ENCODE data around the gene NRP2. TPM values are rescaled to one million over a fixed set of nuclear protein-coding genes. Genes with fewer than 3 reads are reported as not detected.

The NRP2 gene
- total RNA-seq, 3 donors from 2014 or later = 18.4 to 32.0 (median 23.9) TPM

- Histone ChIP-seq H3K4me1 (no peaks in the 10 kb centered on the region), H3K27me3 (no peaks in the 10 kb centered on the region), H3K36me3 (no peaks in the 10 kb centered on the region), H3K4me3 (no peak overlapping the region), H3K9me3 (no peaks in the 10 kb centered on the region), H3K27ac (no peak overlapping the region)
- no peak for DNase-seq (ENCODE audit: low spot score in 2 of 2)
- no peak for TF ChIP-seq POLR2AphosphoS5 (IDR thresholded peaks at IDR 0.05)
- TF ChIP-seq POLR2A (IDR thresholded peaks at IDR 0.05) = no peak
- TF ChIP-seq CTCF (IDR thresholded peaks at IDR 0.05) = no peak
- intact Hi-C loops (cut with DNase I; ENCODE audit: low total_unique reads) = no loop called here
Observed at GRCh38 chr2:205658068-205658467, 24.2 kb upstream of the NRP2 start.

- Histone ChIP-seq H3K4me1 (no peaks in the 10 kb centered on the region), H3K4me3 (no peak overlapping the region), H3K27me3 (no peaks in the 10 kb centered on the region), H3K9me3 (no peaks in the 10 kb centered on the region), H3K27ac (no peak overlapping the region), H3K36me3 (no peaks in the 10 kb centered on the region)
- no peak for DNase-seq (ENCODE audit: low spot score in 2 of 2)
- intact Hi-C loops (cut with DNase I; ENCODE audit: low total_unique reads) = no loop called here
- TF ChIP-seq POLR2AphosphoS5 (IDR thresholded peaks at IDR 0.05) (no peak), POLR2A (IDR thresholded peaks at IDR 0.05) (no peak), CTCF (IDR thresholded peaks at IDR 0.05) (no peak)
Observed at GRCh38 chr2:205658572-205658971, 23.7 kb upstream of the NRP2 start.

- no peaks in the 10 kb centered on the region for H3K27me3 ChIP-seq
- no peaks in the 10 kb centered on the region for H3K4me1 ChIP-seq
- no peaks in the 10 kb centered on the region for H3K36me3 ChIP-seq
- DNase-seq (ENCODE audit: low spot score in 2 of 2) = no peak
- intact Hi-C loops (cut with DNase I; ENCODE audit: low total_unique reads) = no loop called here
- TF ChIP-seq POLR2AphosphoS5 (IDR thresholded peaks at IDR 0.05) = no peak
- no peak for TF ChIP-seq POLR2A (IDR thresholded peaks at IDR 0.05)
- TF ChIP-seq CTCF (IDR thresholded peaks at IDR 0.05) = no peak
- no peaks in the 10 kb centered on the region for H3K9me3 ChIP-seq
- H3K27ac ChIP-seq = peak overlapping the region in 1 of 2 donors; percentile 1
- no peak overlapping the region for H3K4me3 ChIP-seq
Observed at GRCh38 chr2:205659922-205660321, 22.4 kb upstream of the NRP2 start.

GRCh38 chr2:205660521-205661124 is 21.7 kb upstream of the NRP2 start:
- no peaks in the 10 kb centered on the region for H3K36me3 ChIP-seq
- no peak overlapping the region for H3K4me3 ChIP-seq
- no peak for TF ChIP-seq CTCF (IDR thresholded peaks at IDR 0.05)
- TF ChIP-seq POLR2AphosphoS5 (IDR thresholded peaks at IDR 0.05) = peak in 1 of 3 donors; percentile 27
- H3K4me1 ChIP-seq = no peaks in the 10 kb centered on the region
- DNase-seq (ENCODE audit: low spot score in 2 of 2) = peak in 1 of 2 donors; percentile 50
- intact Hi-C loops (cut with DNase I; ENCODE audit: low total_unique reads) = no loop called here
- no peaks in the 10 kb centered on the region for H3K9me3 ChIP-seq
- H3K27ac ChIP-seq = peak overlapping the region; percentile 1 to 34
- H3K27me3 ChIP-seq = no peaks in the 10 kb centered on the region

- intact Hi-C loops (cut with DNase I; ENCODE audit: low total_unique reads) = no loop called here
Observed at GRCh38 chr2:205661281-205661680, 21.0 kb upstream of the NRP2 start.

More at GRCh38 chr2:205661281-205661680, 21.0 kb upstream of the NRP2 start:
- H3K27ac ChIP-seq = peak overlapping the region; percentile 1 to 34
- H3K4me3 ChIP-seq = no peak overlapping the region
- no peak for DNase-seq (ENCODE audit: low spot score in 2 of 2)
- TF ChIP-seq POLR2AphosphoS5 (IDR thresholded peaks at IDR 0.05) (no peak), POLR2A (IDR thresholded peaks at IDR 0.05) (no peak), CTCF (IDR thresholded peaks at IDR 0.05) (no peak)
- no peaks in the 10 kb centered on the region for H3K9me3 ChIP-seq
- H3K4me1 ChIP-seq = no peaks in the 10 kb centered on the region
- H3K27me3 ChIP-seq = no peaks in the 10 kb centered on the region
- H3K36me3 ChIP-seq = no peaks in the 10 kb centered on the region
